Measurements from ENCODE around the gene MAST4.

Gene MAST4

DNA sequence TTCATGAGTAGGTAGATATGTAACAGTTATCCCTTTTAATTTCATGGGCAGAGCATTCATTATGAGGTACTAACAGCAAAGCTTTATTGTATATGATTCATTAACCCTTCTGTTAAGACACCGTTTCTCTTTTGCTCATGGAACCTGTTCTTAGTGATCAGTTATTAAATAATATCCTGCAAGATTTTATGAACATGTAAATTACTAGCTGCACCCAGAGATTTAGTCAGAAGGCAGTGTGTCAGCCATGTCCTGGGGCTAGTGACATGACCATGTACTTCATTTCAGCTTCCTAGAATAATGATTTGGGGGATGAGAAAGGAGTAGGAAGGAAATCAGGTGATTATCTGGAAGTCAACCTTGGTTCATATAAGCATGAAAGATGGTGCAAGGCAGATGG, 7.0 kb downstream of the MAST4 start:
- no peak for DNase-seq (ENCODE audit: low read depth in 1 of 2, low spot score in 1 of 2)

DNA sequence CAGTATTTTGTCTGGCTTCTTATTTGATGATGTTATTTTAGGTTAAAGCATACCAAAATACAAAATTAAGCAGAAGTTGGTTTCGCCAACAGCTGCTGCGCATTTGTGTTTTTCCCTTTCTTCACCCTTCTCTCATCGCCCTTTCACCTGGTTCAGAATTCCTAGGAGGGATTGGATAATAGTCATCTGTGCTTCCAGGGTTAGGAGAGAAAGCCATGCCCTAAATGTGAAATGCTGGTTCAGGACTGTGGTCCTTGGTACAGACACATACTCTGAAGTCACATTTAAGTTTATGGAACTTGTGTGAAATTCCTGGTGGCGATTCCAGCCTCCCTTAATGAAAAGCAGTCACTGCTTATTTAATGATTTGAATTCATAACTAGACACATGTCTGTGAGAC, 7.7 kb downstream of the MAST4 start:
- DNase-seq (ENCODE audit: low read depth in 1 of 2, low spot score in 1 of 2), result no peak

DNA sequence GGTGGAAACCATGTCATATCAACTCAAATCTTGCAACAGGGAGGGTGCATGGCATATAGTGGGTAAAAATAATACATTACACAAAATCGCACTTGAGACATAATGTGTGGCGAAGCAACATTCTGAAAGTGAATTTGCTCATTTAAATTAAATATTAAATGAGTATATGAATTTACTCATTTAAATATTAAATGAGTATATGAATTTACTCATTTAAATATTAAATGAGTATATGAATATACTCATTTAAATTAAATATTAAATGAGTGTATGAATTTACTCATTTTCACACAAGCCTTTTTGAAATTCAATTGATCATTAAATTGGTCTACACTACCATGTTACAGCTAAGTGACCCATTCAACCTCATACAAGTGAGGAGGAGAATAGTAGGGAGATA, 10.5 kb downstream of the MAST4 start:
- DNase-seq (ENCODE audit: low read depth in 1 of 2, low spot score in 1 of 2), result no peak

- no peak for DNase-seq (ENCODE audit: low read depth in 1 of 2, low spot score in 1 of 2)
Observed at GRCh38 chr5:66608501-66608900, 12.3 kb downstream of the MAST4 start.

DNA sequence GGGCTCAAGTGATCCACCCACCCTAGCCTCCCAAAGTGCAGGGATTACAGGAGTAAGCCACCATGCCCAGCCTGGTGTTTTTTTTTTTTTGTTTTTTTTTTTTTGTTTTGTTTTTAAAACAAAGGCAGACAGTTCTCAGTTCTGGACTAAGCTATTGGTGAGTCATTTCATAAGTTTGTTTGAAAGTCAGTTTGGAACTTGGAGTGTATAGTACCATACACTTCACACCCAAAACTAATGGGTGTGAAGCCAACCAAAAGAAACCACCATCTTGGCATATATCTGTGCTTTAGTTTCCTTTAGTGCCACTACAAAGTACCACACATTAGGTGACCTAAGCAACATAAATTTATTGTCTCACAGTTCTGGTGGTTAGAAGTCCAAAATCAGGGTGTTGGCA, 13.4 kb downstream of the MAST4 start:
- DNase-seq (ENCODE audit: low read depth in 1 of 2, low spot score in 1 of 2), result no peak

DNA sequence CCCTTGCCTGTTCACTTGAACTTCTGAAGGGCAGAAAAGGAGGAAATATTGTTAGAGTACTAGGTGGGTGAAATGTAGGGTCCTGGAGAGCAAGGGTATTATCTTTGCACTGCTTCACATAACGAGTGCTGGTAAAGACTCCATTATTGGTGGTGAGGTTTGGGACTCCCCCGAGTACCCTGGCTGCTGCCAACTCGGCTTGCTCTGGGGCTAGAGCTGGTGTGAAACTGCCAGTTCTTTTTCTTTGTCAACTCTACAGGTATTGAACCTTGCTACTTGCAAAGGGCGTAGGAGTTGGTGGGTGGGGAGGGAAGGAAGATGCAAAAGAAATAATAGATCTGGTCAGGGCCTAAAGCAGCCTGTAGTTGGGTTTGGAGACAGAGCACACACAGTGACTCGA, 16.0 kb downstream of the MAST4 start:
- no peak for DNase-seq (ENCODE audit: low read depth in 1 of 2, low spot score in 1 of 2)

DNA sequence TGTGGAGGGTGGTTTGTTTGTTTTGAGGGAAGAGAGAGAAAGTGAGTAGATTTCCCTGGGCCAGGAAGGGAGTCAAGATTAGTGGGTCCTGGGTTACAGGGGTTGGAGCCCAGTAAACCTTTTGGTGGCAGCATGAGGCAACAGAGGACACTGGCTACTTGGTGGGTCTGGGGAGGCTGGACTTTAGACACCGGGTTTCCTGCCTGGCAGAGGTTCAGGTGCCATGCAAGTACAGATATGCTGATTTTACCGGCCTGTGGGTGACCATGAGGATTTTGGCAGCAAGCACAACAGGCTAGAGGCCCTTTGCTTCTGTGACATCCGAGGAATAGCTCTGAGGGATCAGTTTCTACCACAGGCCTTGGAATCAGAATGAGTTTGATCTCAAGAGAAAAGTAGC, 18.9 kb downstream of the MAST4 start:
- no peak for DNase-seq (ENCODE audit: low read depth in 1 of 2, low spot score in 1 of 2)

DNA sequence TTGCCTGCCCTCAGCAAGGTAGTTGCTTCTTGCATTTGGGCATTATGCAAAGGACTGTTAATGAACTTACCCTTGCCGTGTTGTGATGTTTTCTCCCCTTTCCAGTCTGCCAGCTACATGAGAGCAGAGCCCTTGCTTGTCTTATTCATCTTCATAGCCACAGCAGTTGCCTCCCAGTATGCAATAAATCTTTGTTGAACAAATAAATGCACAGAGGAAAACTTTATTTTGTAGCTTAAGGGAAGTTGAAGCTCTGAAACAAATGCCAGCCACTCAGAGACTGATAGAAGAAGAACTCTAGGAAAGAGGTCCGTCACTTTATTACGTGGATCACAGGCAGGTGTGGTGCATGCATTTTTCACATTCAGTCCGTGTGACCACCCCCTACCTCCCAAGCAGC, 19.7 kb downstream of the MAST4 start:
- DNase-seq (ENCODE audit: low read depth in 1 of 2, low spot score in 1 of 2), result no peak

- no peak for DNase-seq (ENCODE audit: low read depth in 1 of 2, low spot score in 1 of 2)
Observed at GRCh38 chr5:66616520-66617225, 20.5 kb downstream of the MAST4 start.

- no peak for DNase-seq (ENCODE audit: low read depth in 1 of 2, low spot score in 1 of 2)
Observed at GRCh38 chr5:66617226-66617861, 21.2 kb downstream of the MAST4 start.

GRCh38 chr5:66617991-66618768, 22.0 kb downstream of the MAST4 start:
- DNase-seq (ENCODE audit: low read depth in 1 of 2, low spot score in 1 of 2), result no peak

GRCh38 chr5:66620711-66621110, 24.5 kb downstream of the MAST4 start:
- DNase-seq (ENCODE audit: low read depth in 1 of 2, low spot score in 1 of 2), result no peak

DNA sequence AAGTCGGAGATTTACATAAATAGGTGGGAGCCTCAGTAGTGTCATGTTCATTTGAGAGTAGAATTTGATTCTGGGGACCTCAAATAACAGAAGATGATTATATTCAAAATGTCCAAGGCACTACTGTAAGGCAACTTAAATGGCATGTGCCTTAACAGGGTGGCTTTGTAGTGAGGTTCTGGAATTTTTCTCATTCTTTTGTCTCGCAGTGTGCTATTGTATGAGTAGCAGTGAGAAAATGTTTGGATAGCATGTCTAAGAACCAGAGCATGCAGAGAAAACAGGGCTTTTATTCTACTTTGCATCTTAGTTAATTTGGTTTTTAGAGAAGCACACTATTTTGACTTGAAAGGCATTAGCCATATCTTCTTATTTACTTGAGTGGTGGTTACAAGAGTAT, 25.0 kb downstream of the MAST4 start:
- no peak for DNase-seq (ENCODE audit: low read depth in 1 of 2, low spot score in 1 of 2)

- no peak for DNase-seq (ENCODE audit: low read depth in 1 of 2, low spot score in 1 of 2)
Observed at GRCh38 chr5:66621736-66622135, 25.5 kb downstream of the MAST4 start.

DNA sequence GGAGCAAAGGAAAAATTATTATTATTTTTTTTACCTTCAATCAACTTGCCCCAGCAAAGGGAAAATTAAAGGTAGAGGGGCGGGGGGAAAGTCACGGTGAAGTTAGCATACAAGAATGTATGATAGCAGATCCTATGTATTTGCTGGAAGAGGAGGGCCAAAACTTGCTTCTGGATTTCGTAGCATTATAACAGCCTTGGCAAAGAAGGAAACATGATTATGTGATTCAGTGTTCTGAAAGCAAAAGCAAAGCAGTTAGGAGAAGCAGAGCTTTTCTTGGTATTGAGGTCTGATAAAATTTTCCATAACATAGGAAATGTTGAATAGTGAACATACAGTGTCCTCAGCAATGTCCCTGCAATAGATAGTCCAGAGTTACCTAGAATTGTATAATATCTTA, 32.4 kb downstream of the MAST4 start:
- DNase-seq (ENCODE audit: low read depth in 1 of 2, low spot score in 1 of 2), result no peak

GRCh38 chr5:66629446-66629845, 33.3 kb downstream of the MAST4 start:
- no peak for DNase-seq (ENCODE audit: low read depth in 1 of 2, low spot score in 1 of 2)

- no peak for DNase-seq (ENCODE audit: low read depth in 1 of 2, low spot score in 1 of 2)
Observed at GRCh38 chr5:66633754-66634153, 37.6 kb downstream of the MAST4 start.

GRCh38 chr5:66634601-66635000, 38.4 kb downstream of the MAST4 start:
- DNase-seq (ENCODE audit: low read depth in 1 of 2, low spot score in 1 of 2), result no peak

- DNase-seq (ENCODE audit: low read depth in 1 of 2, low spot score in 1 of 2), result no peak
Observed at GRCh38 chr5:66637994-66638393, 41.8 kb downstream of the MAST4 start.

DNA sequence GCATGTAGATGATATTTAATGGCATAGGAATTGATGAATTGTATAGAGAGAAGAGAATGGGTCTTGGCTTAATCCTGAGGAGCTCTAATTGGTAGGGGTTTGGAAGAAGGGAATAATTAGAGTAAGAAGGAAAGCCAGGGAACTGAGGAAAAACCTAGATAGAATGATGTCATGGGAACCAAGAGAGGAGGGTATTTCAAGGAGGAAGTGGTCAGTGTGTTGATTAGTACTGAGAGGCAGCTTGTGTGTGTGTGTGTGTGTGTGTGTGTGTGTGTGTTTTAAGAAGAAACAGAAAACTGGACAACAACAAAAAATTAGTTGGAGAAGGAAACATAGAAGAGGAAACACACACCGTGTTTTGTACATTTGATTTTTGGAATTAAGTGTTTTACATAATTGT, 42.8 kb downstream of the MAST4 start:
- DNase-seq (ENCODE audit: low read depth in 1 of 2, low spot score in 1 of 2), result no peak

GRCh38 chr5:66642538-66642937, 46.3 kb downstream of the MAST4 start:
- no peak for DNase-seq (ENCODE audit: low read depth in 1 of 2, low spot score in 1 of 2)

DNA sequence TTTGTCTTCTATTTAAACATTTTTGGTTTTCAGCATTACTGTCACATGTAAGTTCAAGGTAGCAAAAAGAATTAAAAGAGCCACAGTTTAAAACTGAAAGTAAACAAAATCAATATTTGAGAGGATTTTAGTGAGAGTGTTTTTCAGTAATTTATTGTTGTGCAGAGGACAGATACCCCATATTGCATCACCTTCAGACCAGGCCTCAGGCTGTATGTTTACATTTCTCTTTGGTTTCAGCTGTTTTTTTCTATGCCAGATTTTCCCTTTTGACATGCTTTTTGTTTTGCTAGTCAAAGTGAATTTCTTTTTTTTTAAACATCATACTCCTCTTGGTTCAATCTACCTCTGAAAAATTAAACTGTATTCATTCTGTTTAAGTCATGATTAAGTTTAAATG, 47.2 kb downstream of the MAST4 start:
- DNase-seq (ENCODE audit: low read depth in 1 of 2, low spot score in 1 of 2), result no peak

Measured in stimulated activated CD4-positive, alpha-beta T cell treated with anti-CD3 and anti-CD28 coated beads, Interleukin-15, amount 100 ng/mL, for 1 hour (primary cell).